GM18499 (cell line): ENCODE measurements around the gene YWHAB.
"Not testable (repeated sequence)": the region's sequence is repeated elsewhere in the genome, so short reads cannot be mapped to it uniquely, and the experiment has no call there.

ENCODE experiments used
- ATAC-seq: cut with Tn5 transposase; IDR thresholded peaks from one replicate; pipeline ENCODE4 v1.9.1; 2021; ENCODE audit warnings: moderate number of reproducible peaks; ENCODE audit not compliant: insufficient read depth, unreplicated experiment

The YWHAB gene

DNA sequence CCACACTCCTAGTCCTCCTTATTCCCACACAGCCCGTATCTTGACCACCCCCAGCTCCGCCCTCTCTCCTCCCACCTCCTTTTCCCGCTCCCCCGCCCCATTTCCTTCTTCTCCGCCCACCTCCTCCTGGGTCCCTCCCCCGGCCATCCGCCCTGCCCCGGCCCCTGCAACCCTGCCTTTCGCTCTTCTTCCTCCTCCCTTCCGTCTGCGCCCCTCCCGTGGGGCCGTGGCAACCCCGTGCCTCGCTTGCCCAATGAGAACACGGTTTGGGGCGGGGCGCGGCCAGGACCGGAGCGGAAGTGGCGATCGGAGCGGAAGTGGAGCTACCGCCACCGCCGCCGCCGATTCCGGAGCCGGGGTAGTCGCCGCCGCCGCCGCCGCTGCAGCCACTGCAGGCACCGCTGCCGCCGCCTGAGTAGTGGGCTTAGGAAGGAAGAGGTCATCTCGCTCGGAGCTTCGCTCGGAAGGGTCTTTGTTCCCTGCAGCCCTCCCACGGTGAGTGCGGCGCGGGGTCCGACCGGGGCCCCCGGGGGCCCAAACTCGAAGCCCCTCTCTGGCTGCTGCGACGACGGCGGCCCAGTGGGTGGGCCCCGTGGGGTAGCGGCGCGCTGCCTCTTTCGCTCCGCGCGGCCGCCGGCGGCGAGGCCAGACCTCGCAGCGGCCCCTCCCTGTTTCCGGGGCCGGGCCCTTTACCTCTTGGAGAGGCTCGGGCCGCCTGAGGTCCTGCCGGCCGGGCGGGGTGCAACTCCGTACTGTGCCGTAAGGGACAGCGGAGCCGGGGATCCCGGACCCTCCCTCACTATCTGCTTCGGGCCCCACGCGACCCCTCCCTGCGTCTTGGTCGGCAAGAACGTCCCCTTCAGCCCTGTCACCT is at the start of gene YWHAB:
TSS of gene YWHAB (plus strand) at position 314 of the 874 bp plus-strand sequence. CDS start 15,829 bp downstream, outside the sequence.
- peak; percentile 71 for ATAC-seq

DNA sequence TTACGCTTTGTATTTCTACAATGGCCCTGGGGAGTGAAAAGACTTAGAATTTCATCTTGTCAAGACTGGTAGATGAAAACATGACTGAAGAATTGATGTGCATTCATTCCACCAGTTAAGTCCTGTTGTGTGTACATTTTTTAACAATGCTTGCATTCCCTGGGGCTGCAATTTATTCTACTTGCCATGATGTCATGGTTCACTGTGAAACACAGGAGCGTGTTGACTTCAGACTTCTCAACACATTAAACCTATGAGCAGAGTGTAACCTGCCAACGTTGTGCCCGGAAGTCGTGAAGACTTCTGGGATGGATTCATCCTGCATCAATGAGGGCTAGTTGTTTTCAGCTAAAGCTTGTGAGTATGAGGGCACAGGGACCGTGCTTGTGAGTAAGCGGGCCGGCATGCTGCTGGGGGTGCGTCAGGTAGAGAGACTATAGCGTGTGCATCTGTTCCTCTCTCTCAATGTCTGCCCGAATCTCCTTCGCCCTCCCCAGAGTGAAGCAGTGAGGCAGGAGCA is 48.8 kb upstream of the YWHAB start:
- ATAC-seq, result no peak

DNA sequence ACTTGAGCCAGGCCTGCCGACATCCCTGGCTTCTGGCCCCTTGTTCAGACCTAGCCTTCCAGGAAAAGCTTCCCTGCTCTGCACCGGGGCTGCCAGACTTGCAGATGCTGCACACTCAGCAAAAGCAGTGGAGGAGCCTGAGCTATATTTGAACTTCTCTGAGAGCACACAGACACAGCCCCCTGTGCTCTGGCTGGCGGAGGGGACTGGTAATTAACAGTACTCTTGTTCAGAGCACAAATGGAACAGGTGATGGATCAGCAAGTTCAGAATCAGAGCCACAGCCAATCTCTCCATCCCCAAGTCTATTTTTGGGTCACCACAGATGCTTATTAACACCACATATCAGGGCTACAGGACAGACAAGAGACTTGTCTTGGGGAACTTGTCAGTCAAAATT is 47.6 kb upstream of the YWHAB start:
- ATAC-seq, result no peak

DNA sequence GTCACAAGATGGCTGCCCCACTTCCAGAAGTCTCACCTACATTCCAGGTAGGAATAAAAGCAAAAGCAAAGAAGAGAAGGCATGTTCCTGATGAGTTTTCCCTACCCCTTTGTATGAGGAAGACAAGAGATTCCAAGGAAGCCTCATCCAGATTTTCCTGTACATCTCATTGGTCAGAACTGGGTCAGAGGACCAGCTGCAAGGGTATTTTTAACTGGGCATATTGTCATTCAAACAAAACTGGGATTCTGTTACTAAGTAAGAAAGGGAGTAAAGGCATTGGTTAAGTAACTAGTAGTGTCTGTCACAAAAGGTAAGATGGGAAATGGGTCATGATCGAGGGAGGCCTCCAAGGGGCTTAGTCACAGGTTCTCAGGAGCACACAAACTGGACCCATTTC is 47.0 kb upstream of the YWHAB start:
- no peak for ATAC-seq

DNA sequence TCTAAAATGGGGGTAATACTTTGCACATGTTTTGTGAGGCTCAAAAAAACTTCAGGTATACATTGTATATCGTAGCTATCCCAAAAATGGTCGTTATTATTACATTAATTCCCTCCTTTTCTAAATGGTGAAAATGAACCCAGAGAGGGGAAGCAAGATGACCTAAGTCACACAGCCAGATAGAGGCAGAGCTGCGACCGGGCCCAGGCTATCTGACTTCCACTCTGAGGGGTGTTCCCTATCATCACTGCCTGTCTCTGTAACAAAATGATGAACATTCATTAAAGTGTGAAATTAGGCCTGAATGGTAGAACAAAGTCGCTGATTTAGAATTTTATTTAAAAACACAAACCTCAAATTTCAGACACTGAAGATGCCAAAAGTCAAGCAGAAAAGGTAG is 46.0 kb upstream of the YWHAB start:
- no peak for ATAC-seq

DNA sequence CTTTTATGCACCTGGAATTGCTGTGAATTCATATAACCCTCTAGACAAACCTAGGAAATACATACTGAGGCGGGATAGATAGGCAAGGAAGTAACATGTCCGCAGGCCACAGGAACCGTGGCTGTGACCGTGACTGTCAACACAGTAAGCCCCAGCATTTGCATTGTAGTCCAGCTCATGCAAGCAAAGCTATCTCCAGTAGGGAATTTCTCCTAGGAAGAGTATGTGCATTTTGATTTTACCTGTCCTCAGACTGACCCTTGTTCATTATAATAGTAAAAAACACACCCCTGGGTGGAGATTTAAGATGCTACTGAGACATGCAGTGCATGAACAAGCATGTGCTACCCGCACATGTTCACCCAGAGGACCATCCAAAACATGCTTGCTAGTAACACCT is 44.7 kb upstream of the YWHAB start:
- ATAC-seq, result no peak

DNA sequence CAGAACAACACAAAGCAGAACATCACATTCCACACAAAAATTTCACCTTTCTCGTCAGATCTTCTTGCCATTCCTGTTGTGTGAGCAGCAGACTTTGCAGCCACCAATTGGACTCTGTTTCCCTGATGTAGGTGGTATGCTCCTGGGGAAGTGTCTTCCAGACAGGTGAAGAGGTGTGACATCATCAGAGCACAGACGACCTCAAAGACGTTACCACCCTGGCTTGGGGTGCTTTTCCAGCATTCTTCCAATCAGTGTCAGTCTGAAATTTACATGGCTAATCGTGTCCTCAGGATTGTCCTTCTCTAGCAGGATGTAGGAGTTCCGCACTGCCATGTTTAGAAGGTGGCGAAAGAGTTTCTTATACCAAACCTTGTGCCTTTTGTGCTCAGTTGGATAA is 43.5 kb upstream of the YWHAB start:
- ATAC-seq, result no peak

DNA sequence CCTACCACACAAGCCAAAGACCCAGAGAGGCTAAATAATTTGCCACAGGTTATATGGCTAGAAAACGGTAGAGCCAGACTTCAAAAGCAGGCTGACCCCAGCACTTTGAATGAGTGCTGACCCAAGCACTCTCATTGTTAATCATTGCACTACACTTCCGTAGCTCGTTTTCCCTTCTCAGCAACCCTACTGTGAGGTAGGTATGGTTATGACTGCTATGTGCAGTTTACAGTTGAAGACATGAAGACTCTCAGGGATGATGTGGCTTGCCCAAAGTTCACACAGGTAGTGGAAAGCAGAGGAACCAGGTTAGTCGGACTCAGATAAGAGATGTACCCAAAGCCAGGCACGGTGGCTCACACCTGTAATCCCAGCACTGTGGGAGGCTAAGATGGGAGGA is 41.6 kb upstream of the YWHAB start:
- ATAC-seq, result no peak

DNA sequence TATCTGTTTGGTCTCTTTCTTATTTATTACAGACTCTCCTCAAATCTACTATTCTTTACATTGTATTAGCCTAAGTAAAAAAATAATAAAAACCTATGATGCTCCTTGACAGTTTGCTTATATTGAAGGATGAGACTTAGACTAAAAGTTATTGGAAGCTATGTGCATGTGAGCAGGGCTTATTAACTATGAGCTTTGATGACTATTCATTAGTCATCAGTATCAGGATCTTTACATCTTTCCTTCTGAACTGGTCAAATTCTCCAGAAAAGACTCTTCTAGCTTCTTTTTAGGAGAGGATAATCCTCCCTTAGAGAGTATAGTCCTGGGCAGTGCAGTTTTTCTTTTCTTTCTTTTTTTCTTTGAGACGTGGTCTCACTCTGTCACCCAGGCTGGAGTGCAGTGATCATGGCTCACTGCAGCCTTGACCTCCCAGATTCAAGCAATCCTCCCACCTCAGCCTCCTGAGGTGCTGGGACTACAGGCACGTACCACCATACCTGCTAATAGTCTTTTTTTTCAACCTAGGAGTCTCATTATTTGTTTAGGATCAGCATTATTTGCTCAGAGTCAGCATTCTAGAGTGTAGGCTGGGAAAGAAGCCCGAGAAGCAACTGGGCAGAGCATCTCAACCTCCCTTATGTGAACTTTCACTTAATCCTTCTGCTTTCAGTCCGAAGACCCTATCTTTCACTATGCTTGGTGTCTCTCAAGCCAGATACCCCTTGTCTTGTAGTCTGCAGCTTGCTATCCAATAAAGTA is 37.1 kb upstream of the YWHAB start:
- ATAC-seq, result no peak

DNA sequence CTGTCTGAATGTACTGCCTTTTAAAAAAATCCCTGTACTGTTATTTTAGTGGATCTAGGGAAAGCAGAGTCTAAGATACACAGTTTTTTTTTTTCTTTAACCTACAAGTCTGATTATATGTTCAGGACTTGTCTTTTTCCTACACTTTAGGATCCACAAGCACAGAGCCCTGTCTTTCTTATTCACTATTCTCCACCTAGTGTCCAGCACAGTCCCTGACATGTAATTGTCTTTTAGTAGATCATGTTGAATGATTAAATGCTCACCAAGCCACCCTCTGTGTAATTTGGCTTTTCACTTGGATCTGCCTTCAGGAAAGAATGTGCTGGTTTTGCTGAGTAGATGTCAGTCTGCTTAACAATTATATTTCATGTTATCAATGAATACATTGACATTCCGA is 35.8 kb upstream of the YWHAB start:
- ATAC-seq, result no peak

DNA sequence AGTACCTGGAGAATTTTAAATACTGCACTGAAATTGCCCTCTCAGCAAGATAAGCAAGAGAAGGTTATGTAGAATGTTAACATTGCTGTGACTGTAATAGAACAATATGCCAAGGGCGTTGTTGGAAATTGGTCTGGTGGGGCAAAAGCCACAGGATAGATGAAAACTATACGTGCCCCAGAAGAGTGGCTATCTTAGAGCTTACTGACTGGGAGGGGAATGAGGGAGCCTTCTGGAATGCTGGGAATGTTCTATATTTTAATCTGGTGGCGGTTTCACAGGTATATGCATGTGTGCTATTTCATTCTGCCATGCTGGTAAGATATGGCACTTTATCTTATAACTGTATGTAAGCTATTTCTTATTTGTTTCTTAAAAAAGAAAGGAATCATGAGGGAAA is 35.2 kb upstream of the YWHAB start:
- no peak for ATAC-seq

DNA sequence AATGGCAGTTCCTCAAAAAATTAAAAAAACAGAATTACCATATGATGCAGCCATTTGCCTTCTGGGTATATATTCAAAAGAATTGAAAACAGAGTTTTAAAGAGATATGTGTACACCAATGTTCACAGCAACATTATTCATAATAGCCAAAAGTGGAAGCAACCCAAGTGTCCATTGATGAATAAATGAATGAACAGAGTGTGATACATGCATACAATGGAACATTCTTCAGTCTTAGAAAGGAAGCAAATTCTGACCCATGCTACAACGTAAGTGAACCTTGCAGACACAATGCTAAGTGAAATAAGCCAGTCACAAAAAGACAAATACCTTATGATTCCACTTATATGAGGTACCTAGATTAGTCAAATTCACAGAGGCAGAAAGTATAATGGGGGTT is 34.7 kb upstream of the YWHAB start:
- no peak for ATAC-seq

DNA sequence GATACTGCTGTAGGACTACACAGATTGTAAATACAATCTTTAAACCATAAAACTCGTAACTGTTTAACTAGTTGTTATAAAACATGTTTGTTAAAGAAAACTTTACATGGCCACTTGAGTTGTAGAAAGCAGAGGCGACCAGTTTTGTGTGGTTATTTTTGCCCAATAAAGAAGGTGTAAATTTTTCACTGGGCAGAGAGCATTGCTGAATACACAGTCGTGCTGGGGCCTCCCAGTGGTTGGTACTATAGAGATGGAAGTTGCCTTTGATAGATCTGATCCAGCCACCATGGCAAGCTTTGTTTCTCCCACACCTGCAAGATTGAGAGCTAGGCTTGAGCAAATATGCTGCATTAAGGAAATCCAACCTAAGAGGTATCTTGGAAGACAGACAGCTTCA is 34.0 kb upstream of the YWHAB start:
- no peak for ATAC-seq

DNA sequence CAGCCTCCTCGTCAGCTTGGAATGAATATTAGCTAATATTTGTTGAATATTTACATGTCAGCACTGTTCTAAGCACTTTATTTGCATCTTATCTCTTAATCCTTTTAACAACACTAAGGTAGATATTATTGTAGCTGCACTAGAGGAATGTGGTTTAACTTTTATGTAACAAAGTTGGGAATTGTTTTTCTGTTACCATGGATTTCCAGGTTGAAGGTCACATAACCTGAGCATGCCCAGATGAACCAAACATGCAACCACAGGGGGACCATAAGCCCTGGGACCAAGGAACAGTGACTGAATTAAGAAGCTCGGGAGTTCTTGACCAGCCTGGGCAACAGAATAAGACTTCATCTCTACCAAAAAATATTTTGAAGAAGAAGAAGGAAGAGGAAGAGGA is 29.1 kb upstream of the YWHAB start:
- no peak for ATAC-seq

DNA sequence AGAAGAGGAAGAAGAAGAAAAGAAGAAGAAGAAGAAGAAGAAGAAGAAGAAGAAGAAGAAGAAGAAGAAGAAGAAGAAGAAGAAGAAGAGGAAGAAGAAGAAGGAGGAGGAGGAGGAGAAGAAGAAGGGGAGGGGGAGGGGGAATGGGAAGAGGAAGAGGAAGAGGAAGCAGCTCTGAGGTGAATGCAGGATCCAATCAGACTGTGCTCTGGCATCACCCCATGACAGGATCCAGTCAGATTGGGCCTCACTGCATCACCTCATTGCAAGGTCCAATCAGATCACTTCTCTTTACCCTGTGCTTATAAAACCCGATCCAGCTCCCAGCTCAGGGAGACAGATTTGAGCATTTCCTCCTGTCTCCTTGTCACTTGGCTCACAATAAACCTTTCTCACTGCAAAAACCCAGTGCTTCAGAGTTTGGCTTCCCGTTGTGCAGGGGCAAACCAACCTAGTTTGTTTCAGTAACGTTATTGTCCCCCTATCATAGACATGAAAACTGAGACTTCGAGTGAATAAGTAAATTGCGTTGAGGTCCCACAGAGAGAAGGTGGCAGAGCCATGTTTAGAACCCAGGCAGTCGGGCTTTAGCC is 28.6 kb upstream of the YWHAB start:
- no peak for ATAC-seq

DNA sequence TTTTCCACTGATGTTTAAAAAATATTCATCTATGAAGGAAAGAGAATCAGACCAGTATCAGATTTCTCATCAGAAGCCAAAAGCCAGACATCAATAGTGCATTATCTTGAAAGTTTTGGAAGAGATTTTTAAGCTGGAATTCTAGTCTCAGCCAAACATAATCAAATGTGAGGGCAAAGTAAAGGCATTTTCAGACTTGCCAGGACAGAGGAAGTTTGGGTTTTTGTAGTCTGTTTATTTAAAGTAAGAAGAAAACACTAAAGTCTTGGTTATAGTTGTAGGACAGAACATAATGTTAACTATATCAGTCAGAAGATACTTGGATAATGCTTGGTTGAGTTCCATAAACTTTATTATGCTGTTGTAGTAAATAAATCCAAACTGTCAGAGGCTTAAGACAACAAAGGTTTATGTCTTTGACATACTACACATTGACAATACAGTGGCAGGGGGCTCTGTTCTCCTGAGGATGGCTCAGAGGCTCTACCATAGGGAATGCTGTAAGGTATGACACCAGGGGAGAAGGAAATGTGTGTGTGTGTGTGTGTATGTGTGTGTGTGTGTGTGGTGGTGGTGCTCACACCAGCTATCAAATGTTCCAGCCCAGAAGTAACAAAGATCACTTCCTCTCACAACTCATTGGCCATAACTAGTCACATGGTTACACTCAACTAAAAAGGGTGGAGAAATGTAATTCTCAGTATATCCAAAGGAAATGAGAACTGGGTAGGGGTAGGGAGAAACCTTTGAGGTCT is 26.7 kb upstream of the YWHAB start:
- no peak for ATAC-seq

DNA sequence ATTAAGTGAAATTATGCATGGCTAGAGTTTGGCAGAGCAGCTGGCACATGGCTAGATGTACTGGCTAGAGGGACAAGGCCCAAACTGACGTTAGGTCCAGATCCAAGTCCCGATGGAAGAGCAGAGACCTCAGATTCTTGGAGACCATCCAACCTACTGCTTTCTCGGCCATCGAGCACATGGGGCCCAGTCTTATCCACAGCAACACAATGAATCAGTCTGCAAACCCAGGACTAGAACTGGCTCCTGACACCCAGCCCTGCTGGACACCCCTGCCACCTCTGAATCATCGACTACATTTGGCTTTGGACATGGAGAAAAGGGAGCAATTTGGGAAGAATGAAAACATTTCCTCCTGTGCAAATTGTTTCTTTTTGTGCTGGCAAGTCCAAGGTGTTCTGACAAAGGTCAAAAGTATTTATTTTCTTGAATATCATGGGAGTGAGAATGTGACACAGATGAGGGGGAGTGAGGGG is 23.9 kb upstream of the YWHAB start:
- no peak for ATAC-seq

DNA sequence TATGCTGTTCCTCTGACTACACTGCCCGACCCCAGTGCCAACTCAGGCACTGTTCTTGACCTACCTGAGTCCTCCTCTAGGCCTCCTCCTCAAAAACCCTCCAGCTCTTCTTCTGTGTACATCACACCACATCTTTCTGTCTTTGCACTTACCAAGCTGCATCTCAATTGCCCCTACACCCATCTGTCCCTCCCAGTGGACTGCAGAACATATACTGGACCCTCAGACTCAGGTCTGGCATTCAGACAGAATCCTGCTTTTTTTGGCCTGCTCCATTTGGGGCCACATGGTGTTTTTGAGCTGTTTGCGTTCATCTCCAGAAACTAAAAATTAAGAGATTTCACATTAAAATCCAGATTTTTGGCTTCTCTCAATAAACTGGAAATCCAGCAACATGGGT is 23.2 kb upstream of the YWHAB start:
- ATAC-seq, result no peak

DNA sequence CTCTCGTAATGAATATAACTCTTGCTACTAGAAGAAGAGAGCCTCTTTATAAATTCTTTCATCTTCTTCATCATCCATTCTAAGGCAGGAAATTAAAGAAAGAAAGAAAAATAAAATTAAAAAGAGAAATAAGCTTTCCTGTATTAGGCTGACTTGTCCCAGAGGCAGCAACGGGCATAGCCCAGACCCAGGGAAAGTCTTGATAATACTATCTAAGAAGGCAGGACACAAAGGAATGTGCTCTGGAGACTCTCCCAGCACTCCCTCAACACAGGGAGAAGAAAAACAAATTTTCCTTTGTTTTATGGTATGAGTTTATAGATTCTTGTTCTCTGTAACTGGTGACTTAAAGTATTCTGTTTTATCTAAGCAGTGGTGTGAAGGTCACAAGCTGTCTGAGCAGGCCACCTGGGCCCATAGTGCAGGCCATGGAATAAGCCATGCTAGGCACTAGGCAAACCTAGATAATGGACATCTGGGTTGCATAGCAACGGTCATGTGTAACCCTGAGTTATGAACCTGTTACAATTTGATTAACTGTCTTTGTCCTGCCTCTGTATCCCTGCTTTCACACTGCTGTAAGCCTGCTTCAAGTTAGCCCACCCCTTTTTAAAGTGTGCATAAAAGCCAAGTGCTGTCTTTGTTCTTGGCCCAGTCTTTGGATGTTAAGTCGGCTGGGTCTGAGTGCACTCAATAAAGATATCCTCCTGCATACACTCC is 22.0 kb upstream of the YWHAB start:
- ATAC-seq, result not testable (repeated sequence)

DNA sequence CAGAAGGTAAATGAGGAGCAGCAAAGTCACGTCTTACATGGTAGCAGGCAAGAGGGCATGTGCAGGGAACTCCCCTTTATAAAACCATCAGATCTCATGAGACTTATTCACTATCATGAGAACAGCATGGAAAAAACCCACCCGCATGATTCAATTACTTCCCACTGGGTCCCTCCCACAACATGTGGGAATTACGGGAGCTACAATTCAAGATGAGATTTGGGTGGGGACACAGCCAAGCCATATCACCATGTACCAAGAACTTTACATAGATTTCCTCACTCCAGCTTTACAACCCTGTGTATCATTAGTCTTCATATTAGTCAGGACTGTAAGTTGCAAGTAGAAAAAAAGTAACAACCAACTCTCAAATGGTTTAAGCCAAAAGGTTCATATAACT is 21.0 kb upstream of the YWHAB start:
- not testable (repeated sequence) for ATAC-seq
